ENCODE results near the gene RNASE8. TPM values are rescaled to one million over a fixed set of nuclear protein-coding genes. Genes with fewer than 3 reads are reported as not detected.

Gene RNASE8
- total and polyA plus RNA-seq, 9 donors = not detected

- H3K4me1 ChIP-seq (ENCODE audit: insufficient read depth) = peaks cover 9% of the 10 kb centered on the region
- peak overlapping the region; percentile 93 for H3K4me3 ChIP-seq
- 34 to 45% (median 39%) methylated on average over 7 of the region's 7 CpGs for WGBS, 3 donors
- DNase-seq = peak in 1 of 5 donors; percentile 49
- no peaks in the 10 kb centered on the region for H3K27me3 ChIP-seq
- H3K36me3 ChIP-seq = no peaks in the 10 kb centered on the region
- TF ChIP-seq POLR2A (IDR thresholded peaks at IDR 0.05) (no peak), CTCF (IDR thresholded peaks at IDR 0.05) (no peak), EP300 (IDR thresholded peaks at IDR 0.05) (no peak)
- intact Hi-C loops (cut with DNase I) = loop anchor here in 3 of 4 donors (2.0 to 10.0 kb wide), 4 partner anchors 16 to 338 kb away; partner anchors contain the start of genes ANG (in 1 of the 3) and RNASE4 (in 1 of the 3)
- H3K27ac ChIP-seq = peak overlapping the region; percentile 90 to 97
- no peaks in the 10 kb centered on the region for H3K9me3 ChIP-seq
Measured at GRCh38 chr14:21023174-21023573, 34.4 kb upstream of the RNASE8 start.

GRCh38 chr14:21023817-21024584 is 33.6 kb upstream of the RNASE8 start:
- peak overlapping the region; percentile 93 for H3K4me3 ChIP-seq
- no peak for TF ChIP-seq CTCF (IDR thresholded peaks at IDR 0.05)
- TF ChIP-seq POLR2A (IDR thresholded peaks at IDR 0.05) = no peak
- TF ChIP-seq EP300 (IDR thresholded peaks at IDR 0.05) = no peak
- H3K36me3 ChIP-seq = no peaks in the 10 kb centered on the region
- intact Hi-C loops (cut with DNase I) = loop anchor here in 3 of 4 donors (2.0 to 10.0 kb wide), 4 partner anchors 15 to 339 kb away; partner anchors contain the start of genes ANG (in 1 of the 3) and RNASE4 (in 1 of the 3)
- no peaks in the 10 kb centered on the region for H3K9me3 ChIP-seq
- H3K4me1 ChIP-seq (ENCODE audit: insufficient read depth) = peaks cover 9% of the 10 kb centered on the region
- H3K27ac ChIP-seq = peak overlapping the region; percentile 90 to 97
- WGBS, 3 donors = 12 to 15% (median 12%) methylated on average over 17 of the region's 17 CpGs
- no peaks in the 10 kb centered on the region for H3K27me3 ChIP-seq
- peak in 1 of 5 donors; percentile 45 for DNase-seq

GRCh38 chr14:21024585-21025370 is 32.8 kb upstream of the RNASE8 start, which contains the start of gene NDRG2:
TSS of gene NDRG2 (minus strand) at chr14:21025061. CDS start at chr14:21023315, 1,746 bp downstream.
- intact Hi-C loops (cut with DNase I) = loop anchor here in 3 of 4 donors (5.0 to 10.0 kb wide), 3 partner anchors 50 to 340 kb away; partner anchors contain the start of genes ANG (in 1 of the 3) and RNASE4 (in 1 of the 3)
- DNase-seq = peak; percentile 86 to 93 (median 88)
- Histone ChIP-seq H3K27ac (peak within 1 kb of the TSS; percentile 90 to 97), H3K4me1 (ENCODE audit: insufficient read depth) (peaks cover 9% of the 10 kb centered on the region), H3K4me3 (peak within 1 kb of the TSS; percentile 93), H3K36me3 (no peaks in the 10 kb centered on the region), H3K9me3 (no peaks in the 10 kb centered on the region), H3K27me3 (no peaks in the 10 kb centered on the region)
- WGBS, 3 donors = 0 to 1% (median 1%) methylated on average over 58 to 72 of the region's 72 CpGs
- TF ChIP-seq EP300 (IDR thresholded peaks at IDR 0.05) (no peak), CTCF (IDR thresholded peaks at IDR 0.05) (no peak), POLR2A (IDR thresholded peaks at IDR 0.05) (no peak)
